Stimulated activated naive CD8-positive, alpha-beta T cell treated with anti-CD3 and anti-CD28 coated beads, Interleukin-15, amount 100 ng/mL, for 72 hours (primary cell): Measurements from ENCODE around the gene AVEN.

Source experiments
- ATAC-seq: fragments of 150-1000 bp; cut with Tn5 transposase; 2 replicates; pipeline ENCODE4 v1.10.0; 2021; ENCODE audit warnings: mild to moderate bottlenecking, moderate library complexity
- DNase-seq, 2 donors: peaks; one replicate each; pipeline ENCODE4 v3.0.0; 2021 to 2022
- H3K27ac Mint-ChIP-seq, 2 donors: one replicate each; pipeline ENCODE4 v1.8.0; 2022; ENCODE audit warnings: mild to moderate bottlenecking in 2 of 2, mixed read lengths in 2 of 2, moderate library complexity in 2 of 2
- H3K27me3 Mint-ChIP-seq: one replicate; pipeline ENCODE4 v1.8.0; 2022; ENCODE audit warnings: mixed read lengths
- H3K4me1 Mint-ChIP-seq: one replicate; pipeline ENCODE4 v1.8.0; 2022; ENCODE audit warnings: mild to moderate bottlenecking, mixed read lengths
- H3K4me3 Mint-ChIP-seq, 2 donors: one replicate each; pipeline ENCODE4 v1.8.0; 2022; ENCODE audit warnings: mild to moderate bottlenecking in 2 of 2, mixed read lengths in 2 of 2, moderate library complexity in 1 of 2
- H3K9me3 Mint-ChIP-seq, 2 donors: one replicate each; pipeline ENCODE4 v1.8.0; 2022; ENCODE audit warnings: mixed read lengths in 2 of 2

The AVEN gene

DNA sequence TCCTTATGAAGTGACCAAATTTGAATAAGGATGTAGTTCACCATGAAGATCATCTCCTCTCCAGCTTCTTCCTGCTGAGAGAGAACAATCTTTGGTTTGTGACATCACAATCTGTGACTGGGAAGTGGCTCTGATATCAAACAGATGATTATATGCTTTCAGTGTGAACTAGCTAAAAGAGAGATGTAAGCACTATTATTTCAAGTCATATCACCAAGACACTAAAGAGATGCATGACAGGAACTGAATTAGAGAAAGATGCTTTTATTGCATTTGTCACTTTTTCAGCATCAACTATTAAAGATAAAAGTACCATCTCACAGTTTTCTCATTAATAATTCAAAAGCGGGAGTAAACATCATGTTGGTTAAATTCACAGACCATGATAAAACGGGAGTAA lies 67.2 kb downstream of the AVEN start:
- H3K9me3 Mint-ChIP-seq: no peaks in the 10 kb centered on the region
- DNase-seq: no peak
- no peaks in the 10 kb centered on the region for H3K4me1 Mint-ChIP-seq
- no peak overlapping the region for H3K27ac Mint-ChIP-seq
- no peak overlapping the region for H3K4me3 Mint-ChIP-seq
- ATAC-seq: no peak
- peaks cover 7% of the 10 kb centered on the region for H3K27me3 Mint-ChIP-seq

DNA sequence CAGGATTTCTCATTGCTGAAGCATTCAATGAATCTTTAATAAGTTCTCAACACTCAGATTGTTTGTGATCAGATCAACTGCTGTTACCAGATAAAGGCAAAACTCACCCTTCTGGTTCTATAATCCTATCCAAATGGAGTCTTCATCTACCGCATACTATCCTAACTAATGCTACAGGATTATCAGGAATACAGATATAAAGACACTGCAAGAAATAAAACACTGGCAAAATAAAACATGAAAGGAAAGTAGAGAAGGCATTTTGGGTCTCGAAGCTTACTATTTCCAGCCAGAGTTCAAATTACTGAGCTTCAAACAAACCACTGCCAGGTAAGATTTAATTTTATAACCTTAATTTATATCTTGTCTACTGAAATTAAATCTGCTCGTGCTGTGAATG lies 70.2 kb downstream of the AVEN start:
- no peaks in the 10 kb centered on the region for H3K4me1 Mint-ChIP-seq
- H3K27me3 Mint-ChIP-seq: peaks cover 7% of the 10 kb centered on the region
- DNase-seq: no peak
- no peaks in the 10 kb centered on the region for H3K9me3 Mint-ChIP-seq
- no peak overlapping the region for H3K4me3 Mint-ChIP-seq
- no peak overlapping the region for H3K27ac Mint-ChIP-seq
- ATAC-seq: no peak

DNA sequence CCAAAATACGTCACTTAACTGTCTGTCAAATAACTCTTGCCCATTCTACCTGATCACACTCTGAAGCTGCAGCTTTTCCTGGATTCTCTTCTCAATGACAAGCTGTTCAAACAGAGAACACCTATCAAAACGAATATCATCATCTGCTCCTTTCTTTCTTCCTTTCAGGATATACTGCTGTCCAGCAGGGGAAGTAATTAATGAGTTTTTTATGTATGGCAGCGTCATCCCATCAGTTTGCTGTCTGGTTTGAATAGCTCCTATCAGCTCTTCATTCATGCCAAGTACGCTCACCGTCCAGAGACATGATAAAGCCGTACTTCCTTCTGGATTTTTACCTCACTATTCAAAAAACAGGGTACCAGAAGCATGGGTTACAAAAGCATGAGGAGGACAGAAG lies 70.8 kb downstream of the AVEN start, which contains the start of gene CHRM5:
Gene CHRM5 (plus strand): TSS at position 274 of the 400 bp plus-strand sequence. CDS start 94,221 bp downstream, outside the sequence.
- no peak for ATAC-seq
- Mint-ChIP-seq H3K27ac (no peak within 1 kb of the TSS), H3K4me3 (no peak within 1 kb of the TSS), H3K9me3 (no peaks in the 10 kb centered on the region), H3K27me3 (peaks cover 7% of the 10 kb centered on the region), H3K4me1 (no peaks in the 10 kb centered on the region)
- no peak for DNase-seq

DNA sequence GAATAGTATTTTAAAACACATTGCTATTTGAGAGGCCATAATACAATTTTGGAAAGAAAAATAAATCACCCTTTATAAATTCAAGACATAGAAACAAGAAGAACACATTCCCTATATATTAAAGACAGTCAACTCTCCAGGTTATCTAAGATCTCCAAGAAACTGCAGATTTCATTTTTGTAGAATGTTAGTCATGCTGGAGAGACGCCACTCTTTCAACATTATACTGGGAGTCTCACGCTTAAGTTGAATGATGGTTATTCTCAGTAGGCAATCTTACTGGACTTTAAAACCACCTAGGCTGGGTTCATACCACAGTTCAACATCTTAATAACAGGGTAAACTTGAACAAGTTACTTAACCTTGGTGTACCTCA lies 74.4 kb downstream of the AVEN start:
- DNase-seq: no peak
- H3K4me3 Mint-ChIP-seq: no peak overlapping the region
- H3K27ac Mint-ChIP-seq: no peak overlapping the region
- H3K4me1 Mint-ChIP-seq: no peaks in the 10 kb centered on the region
- H3K9me3 Mint-ChIP-seq: no peaks in the 10 kb centered on the region
- ATAC-seq: no peak
- H3K27me3 Mint-ChIP-seq: peaks cover 7% of the 10 kb centered on the region

GRCh38 chr15:33963831-33964664 lies 75.0 kb downstream of the AVEN start:
- peaks cover 7% of the 10 kb centered on the region for H3K27me3 Mint-ChIP-seq
- no peaks in the 10 kb centered on the region for H3K4me1 Mint-ChIP-seq
- DNase-seq: no peak
- no peaks in the 10 kb centered on the region for H3K9me3 Mint-ChIP-seq
- no peak for ATAC-seq
- no peak overlapping the region for H3K27ac Mint-ChIP-seq
- H3K4me3 Mint-ChIP-seq: no peak overlapping the region

- Mint-ChIP-seq H3K27ac (no peak overlapping the region), H3K4me1 (no peaks in the 10 kb centered on the region), H3K4me3 (no peak overlapping the region), H3K27me3 (no peaks in the 10 kb centered on the region), H3K9me3 (no peaks in the 10 kb centered on the region)
- DNase-seq (no peak), ATAC-seq (no peak)
These were observed 78.5 kb downstream of the AVEN start for GRCh38 chr15:33960549-33960935.

- Mint-ChIP-seq H3K9me3 (no peaks in the 10 kb centered on the region), H3K4me1 (no peaks in the 10 kb centered on the region), H3K27me3 (no peaks in the 10 kb centered on the region), H3K4me3 (no peak overlapping the region), H3K27ac (no peak overlapping the region)
- ATAC-seq (no peak), DNase-seq (no peak)
These were observed 79.0 kb downstream of the AVEN start for GRCh38 chr15:33959844-33960548.

GRCh38 chr15:33956397-33956796 lies 82.6 kb downstream of the AVEN start:
- H3K4me3 Mint-ChIP-seq: no peak overlapping the region
- H3K27ac Mint-ChIP-seq: no peak overlapping the region
- no peaks in the 10 kb centered on the region for H3K27me3 Mint-ChIP-seq
- no peak for DNase-seq
- no peaks in the 10 kb centered on the region for H3K4me1 Mint-ChIP-seq
- ATAC-seq: no peak
- H3K9me3 Mint-ChIP-seq: no peaks in the 10 kb centered on the region

DNA sequence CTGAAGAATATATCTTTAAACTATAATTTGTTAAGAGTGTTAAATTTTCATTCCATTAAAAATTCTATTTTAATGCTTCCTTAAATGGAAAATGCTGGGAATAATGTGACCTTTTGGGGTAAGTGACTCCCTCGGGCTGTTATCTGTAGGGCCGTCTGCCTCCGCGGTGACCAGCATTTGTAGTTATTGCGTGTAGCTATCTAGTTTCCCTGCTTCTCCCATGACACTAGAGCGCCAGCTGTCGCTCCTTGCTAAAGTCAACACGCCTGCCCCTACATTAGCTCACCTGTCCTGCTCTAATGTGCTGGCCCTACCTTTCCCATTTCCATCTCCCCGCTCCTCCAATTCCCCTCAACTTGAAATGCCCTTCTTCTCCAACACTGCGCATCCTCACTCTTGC lies 83.1 kb downstream of the AVEN start:
- ATAC-seq: no peak
- Mint-ChIP-seq H3K4me3 (no peak overlapping the region), H3K27ac (no peak overlapping the region), H3K27me3 (no peaks in the 10 kb centered on the region), H3K4me1 (no peaks in the 10 kb centered on the region), H3K9me3 (no peaks in the 10 kb centered on the region)
- no peak for DNase-seq

DNA sequence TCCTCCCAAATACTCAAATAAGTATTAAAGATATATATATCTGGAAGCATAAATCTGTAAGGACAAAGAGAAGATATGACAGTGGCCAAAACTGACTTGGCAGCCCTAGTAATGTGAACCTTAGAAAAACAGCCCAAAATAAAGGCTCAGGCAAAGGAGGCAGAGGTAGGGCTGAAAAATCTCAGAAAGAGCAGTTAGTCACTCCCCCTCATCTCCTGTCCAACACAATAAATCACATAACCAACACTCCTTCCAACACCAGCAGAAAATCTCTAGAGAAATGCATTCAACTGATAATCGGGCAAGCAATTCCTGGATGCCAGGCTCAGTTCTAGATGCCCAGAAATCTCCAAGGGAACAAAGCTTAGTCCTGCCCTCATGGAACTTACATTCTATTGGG lies 92.9 kb downstream of the AVEN start:
- DNase-seq (no peak), ATAC-seq (no peak)
- Mint-ChIP-seq H3K4me3 (no peak overlapping the region), H3K27ac (peak overlapping the region in 1 of 2 donors; percentile 77), H3K27me3 (no peaks in the 10 kb centered on the region), H3K4me1 (no peaks in the 10 kb centered on the region), H3K9me3 (peaks cover 0 to 4% of the 10 kb centered on the region in 2 donors)

DNA sequence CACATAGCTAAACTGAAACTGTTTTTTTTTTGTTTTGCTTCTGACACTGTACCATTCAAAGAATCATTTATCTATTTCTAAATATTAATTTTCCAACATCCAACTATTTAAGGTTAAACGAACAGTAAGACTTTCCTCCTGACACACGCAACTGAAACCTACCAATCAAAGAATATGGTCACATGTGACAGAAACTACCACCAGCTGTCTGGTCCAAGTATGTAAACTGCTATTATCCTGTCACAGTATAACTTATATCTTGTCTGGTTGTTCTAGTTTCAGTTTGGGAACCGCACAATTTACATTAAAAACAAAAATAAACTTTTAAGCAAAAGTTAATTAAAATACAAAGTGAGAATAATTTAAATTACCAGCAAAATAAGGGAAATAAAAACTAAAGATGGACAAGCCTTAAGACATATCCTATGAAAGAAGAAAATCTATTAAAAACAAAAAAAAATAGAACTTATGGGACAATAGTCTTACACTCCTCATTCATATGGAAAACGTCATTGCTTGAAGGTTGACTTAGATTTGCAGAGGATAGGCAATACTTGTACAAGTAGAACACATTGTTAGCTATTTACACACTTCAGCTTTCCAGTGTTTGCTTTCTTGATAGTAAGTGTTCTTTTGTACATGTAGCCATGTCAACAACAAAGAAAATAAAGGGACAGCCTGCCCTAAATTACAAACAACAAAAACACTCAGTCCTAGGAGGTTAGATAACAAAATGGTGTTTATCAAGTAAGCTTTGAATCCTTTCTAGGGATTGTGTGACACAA lies 97.5 kb downstream of the AVEN start:
- ATAC-seq (no peak), DNase-seq (no peak)
- Mint-ChIP-seq H3K9me3 (peaks cover 0 to 4% of the 10 kb centered on the region in 2 donors), H3K4me1 (no peaks in the 10 kb centered on the region), H3K27ac (no peak overlapping the region), H3K4me3 (no peak overlapping the region), H3K27me3 (no peaks in the 10 kb centered on the region)

- Mint-ChIP-seq H3K4me3 (no peak overlapping the region), H3K27ac (no peak overlapping the region), H3K9me3 (no peaks in the 10 kb centered on the region), H3K27me3 (no peaks in the 10 kb centered on the region), H3K4me1 (no peaks in the 10 kb centered on the region)
- DNase-seq (no peak), ATAC-seq (no peak)
These were observed 104.1 kb downstream of the AVEN start for GRCh38 chr15:33934921-33935320.

GRCh38 chr15:33934396-33934795 lies 104.6 kb downstream of the AVEN start:
- no peaks in the 10 kb centered on the region for H3K27me3 Mint-ChIP-seq

GRCh38 chr15:33932734-33933133 lies 106.3 kb downstream of the AVEN start:
- no peaks in the 10 kb centered on the region for H3K4me1 Mint-ChIP-seq
- no peak for DNase-seq
- ATAC-seq: no peak
- H3K27me3 Mint-ChIP-seq: no peaks in the 10 kb centered on the region
- no peaks in the 10 kb centered on the region for H3K9me3 Mint-ChIP-seq
- H3K4me3 Mint-ChIP-seq: no peak overlapping the region
- H3K27ac Mint-ChIP-seq: no peak overlapping the region

More at GRCh38 chr15:33934396-33934795, 104.6 kb downstream of the AVEN start:
- H3K4me1 Mint-ChIP-seq: no peaks in the 10 kb centered on the region
- DNase-seq (no peak), ATAC-seq (no peak)
- no peak overlapping the region for H3K27ac Mint-ChIP-seq
- no peaks in the 10 kb centered on the region for H3K9me3 Mint-ChIP-seq
- H3K4me3 Mint-ChIP-seq: no peak overlapping the region

DNA sequence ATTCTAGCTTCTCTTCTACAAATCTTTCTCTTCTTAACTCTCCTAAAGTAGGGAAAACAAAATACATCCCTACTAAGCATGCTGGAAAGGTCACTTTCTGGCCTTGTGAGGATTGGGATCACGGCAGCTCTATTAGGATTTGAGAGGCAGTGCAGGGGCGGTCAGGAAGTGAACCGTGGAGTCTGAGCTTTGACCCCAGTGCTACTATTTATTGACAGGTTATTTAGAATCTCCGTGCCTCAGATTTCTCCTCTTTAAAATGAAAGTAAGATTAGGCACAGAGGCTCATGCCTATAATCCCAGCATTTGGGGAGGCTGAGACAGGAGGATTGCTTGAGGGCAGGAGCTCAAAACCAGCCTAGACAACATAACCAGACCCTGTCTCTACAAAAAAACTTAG lies 112.7 kb downstream of the AVEN start:
- Mint-ChIP-seq H3K4me3 (no peak overlapping the region), H3K4me1 (no peaks in the 10 kb centered on the region), H3K9me3 (no peaks in the 10 kb centered on the region), H3K27me3 (no peaks in the 10 kb centered on the region), H3K27ac (peak overlapping the region in 1 of 2 donors; percentile 62)
- DNase-seq (no peak), ATAC-seq (no peak)

GRCh38 chr15:33923446-33923845 lies 115.6 kb downstream of the AVEN start:
- H3K27me3 Mint-ChIP-seq: no peaks in the 10 kb centered on the region
- no peaks in the 10 kb centered on the region for H3K4me1 Mint-ChIP-seq
- DNase-seq: no peak
- H3K27ac Mint-ChIP-seq: no peak overlapping the region
- no peak for ATAC-seq
- no peaks in the 10 kb centered on the region for H3K9me3 Mint-ChIP-seq
- no peak overlapping the region for H3K4me3 Mint-ChIP-seq
